Fibroblast of the aortic adventitia (primary cell): ENCODE data around the gene PCDHGC4. TPM values are rescaled to one million over a fixed set of nuclear protein-coding genes. Genes with fewer than 3 reads are reported as not detected.

ENCODE experiments used
- DNase-seq: peaks from one replicate; pipeline ENCODE4 v3.0.0-alpha.2; 2010; ENCODE audit warnings: low read depth
- H3K4me3 ChIP-seq: 2 replicates; pipeline ENCODE4 v1.5.1; 2011; ENCODE audit warnings: low read depth, mild to moderate bottlenecking, control low read depth, low read length, moderate library complexity
- total RNA-seq: library from RNA; depleted of rRNA; stranded (reverse); fragments of >200 nt; gene quantifications from 2 replicates; pipeline ENCODE4 v1.2.3, GENCODE V29; 2012; ENCODE audit warnings: low replicate concordance
- TF ChIP-seq, protein P1 (sequence below): IDR thresholded peaks from 2 replicates; pipeline ENCODE4 v1.5.1; 2011; ENCODE audit warnings: mild to moderate bottlenecking, low read length, control low read depth, inconsistent platforms; ENCODE audit not compliant: insufficient read depth

The PCDHGC4 gene
- total RNA-seq, 1 donor = 5.2 TPM

GRCh38 chr5:141494761-141495452 is 10.1 kb downstream of the PCDHGC4 start:
- H3K4me3 ChIP-seq = no peak overlapping the region
- TF ChIP-seq, protein P1, sequence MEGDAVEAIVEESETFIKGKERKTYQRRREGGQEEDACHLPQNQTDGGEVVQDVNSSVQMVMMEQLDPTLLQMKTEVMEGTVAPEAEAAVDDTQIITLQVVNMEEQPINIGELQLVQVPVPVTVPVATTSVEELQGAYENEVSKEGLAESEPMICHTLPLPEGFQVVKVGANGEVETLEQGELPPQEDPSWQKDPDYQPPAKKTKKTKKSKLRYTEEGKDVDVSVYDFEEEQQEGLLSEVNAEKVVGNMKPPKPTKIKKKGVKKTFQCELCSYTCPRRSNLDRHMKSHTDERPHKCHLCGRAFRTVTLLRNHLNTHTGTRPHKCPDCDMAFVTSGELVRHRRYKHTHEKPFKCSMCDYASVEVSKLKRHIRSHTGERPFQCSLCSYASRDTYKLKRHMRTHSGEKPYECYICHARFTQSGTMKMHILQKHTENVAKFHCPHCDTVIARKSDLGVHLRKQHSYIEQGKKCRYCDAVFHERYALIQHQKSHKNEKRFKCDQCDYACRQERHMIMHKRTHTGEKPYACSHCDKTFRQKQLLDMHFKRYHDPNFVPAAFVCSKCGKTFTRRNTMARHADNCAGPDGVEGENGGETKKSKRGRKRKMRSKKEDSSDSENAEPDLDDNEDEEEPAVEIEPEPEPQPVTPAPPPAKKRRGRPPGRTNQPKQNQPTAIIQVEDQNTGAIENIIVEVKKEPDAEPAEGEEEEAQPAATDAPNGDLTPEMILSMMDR = no peak
- DNase-seq = no peak

GRCh38 chr5:141495453-141495811 is 10.6 kb downstream of the PCDHGC4 start:
- no peak for DNase-seq

GRCh38 chr5:141496038-141496437 is 11.2 kb downstream of the PCDHGC4 start:
- H3K4me3 ChIP-seq = no peak overlapping the region
- DNase-seq = no peak
- TF ChIP-seq, protein P1 = no peak

More at GRCh38 chr5:141495453-141495811, 10.6 kb downstream of the PCDHGC4 start:
- H3K4me3 ChIP-seq = no peak overlapping the region
- TF ChIP-seq, protein P1 = no peak

- TF ChIP-seq, protein P1 = no peak
- H3K4me3 ChIP-seq = no peak overlapping the region
- no peak for DNase-seq
Observed at GRCh38 chr5:141501761-141502160, 16.9 kb downstream of the PCDHGC4 start.

GRCh38 chr5:141503681-141504080 is 18.9 kb downstream of the PCDHGC4 start:
- H3K4me3 ChIP-seq = no peak overlapping the region
- TF ChIP-seq, protein P1 = no peak
- no peak for DNase-seq

- TF ChIP-seq, protein P1 = no peak
- DNase-seq = no peak
- H3K4me3 ChIP-seq = no peak overlapping the region
Observed at GRCh38 chr5:141504216-141504615, 19.4 kb downstream of the PCDHGC4 start.
